ENCODE results near the gene SARS1.
"Not testable (repeated sequence)": the region's sequence is repeated elsewhere in the genome, so short reads cannot be mapped to it uniquely, and the experiment has no call there.

SARS1 gene

DNA sequence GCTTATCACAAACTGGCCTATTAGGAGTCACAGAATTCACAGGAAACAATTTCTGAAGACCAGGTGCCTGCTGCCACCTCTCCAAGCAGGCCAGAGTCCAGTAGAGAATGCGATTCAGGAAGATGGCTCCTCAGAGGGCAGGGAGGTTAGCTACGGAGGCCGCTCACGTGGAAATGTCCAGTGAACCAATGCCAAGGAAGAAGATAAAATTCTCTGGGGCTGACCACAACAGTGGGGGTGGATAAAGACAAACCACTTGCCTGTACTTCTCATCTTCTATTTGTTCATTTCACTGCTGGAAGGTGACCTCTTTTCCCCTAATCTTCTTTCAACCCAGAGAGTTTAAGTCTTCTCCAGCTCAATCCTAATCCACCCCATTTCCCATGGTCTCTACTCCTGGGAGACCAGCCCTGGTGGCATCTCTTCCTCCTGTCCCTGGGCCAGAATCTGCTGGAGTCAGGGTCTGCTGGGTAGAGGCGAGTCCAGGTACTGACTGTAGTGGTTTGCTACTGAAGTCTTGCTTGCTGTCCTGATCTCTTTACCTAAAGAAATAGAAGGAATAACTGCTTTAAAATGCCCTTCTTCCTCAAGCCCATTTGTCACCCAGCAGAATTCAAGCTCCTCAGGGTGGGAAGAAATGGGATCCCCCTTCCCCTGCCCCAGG lies 66.0 kb downstream of the SARS1 start:
- no peak for DNase-seq

- no peak for DNase-seq
These were observed 67.1 kb downstream of the SARS1 start for GRCh38 chr1:109280862-109281261.

DNA sequence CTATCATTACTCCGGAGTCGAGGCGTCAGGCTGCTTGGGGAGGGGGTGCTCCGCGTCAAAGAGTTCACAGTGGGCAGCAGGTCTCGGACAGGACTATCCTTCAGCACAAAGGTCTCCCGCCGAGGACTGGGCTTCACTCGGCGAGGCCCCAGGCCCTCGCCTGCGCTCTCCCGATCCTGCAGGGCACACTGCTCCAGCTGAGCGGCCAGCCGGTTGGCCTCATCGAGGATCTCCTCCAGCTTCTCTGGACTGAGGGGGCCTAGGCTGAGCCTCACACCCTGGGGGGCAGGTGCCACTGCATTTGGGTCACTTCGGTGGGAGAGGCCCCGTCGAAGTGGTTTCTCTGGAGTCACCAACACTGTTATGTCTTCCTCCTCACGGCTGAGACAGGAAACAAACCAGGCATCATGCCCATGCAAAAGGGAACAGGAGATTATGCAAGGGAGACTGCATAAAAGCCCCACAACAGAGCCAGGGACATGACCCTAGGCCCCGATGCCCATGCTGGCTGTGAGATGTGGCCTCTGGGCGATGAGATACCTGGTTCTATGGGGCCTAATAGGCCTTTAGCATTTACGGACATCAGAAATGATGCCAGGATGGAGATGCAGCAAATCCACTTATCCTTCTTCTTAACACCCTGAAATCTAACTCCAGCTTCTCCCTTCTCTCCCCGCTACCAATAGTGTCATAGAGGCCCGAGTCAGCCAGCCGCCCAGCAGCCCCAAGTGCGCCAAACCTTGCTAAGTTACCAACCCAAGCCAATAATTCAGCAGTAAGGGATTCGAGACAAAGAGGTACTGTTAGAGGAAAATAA lies 68.2 kb downstream of the SARS1 start:
- no peak for DNase-seq

DNA sequence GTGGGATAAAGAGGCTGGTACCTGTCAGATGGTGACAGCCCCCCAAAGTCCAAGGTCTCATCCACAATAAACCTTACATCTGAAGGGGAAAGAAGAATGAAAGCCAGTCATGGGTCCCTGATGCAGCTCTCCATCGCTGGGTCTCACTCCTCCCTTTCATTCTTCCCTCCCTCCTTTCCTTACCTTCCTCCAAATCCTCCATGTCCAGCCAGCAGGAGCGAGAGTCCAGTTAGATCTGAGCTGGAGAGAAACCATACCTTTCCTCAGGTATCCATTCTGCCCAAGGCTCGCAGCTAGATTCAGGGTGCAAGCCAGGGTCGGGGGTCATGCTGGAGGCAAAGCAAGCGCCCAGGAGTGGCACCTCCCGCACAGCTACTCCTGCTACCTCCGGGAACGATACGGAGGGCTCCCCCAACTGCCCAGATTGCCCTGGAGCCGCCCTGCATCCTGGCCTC lies 68.8 kb downstream of the SARS1 start:
- DNase-seq: no peak

GRCh38 chr1:109282952-109283747 lies 69.4 kb downstream of the SARS1 start, which contains the start of gene PSRC1:
Gene PSRC1, minus strand, starts transcription at chr1:109283145.
- peak; percentile 91 to 92 for DNase-seq

DNA sequence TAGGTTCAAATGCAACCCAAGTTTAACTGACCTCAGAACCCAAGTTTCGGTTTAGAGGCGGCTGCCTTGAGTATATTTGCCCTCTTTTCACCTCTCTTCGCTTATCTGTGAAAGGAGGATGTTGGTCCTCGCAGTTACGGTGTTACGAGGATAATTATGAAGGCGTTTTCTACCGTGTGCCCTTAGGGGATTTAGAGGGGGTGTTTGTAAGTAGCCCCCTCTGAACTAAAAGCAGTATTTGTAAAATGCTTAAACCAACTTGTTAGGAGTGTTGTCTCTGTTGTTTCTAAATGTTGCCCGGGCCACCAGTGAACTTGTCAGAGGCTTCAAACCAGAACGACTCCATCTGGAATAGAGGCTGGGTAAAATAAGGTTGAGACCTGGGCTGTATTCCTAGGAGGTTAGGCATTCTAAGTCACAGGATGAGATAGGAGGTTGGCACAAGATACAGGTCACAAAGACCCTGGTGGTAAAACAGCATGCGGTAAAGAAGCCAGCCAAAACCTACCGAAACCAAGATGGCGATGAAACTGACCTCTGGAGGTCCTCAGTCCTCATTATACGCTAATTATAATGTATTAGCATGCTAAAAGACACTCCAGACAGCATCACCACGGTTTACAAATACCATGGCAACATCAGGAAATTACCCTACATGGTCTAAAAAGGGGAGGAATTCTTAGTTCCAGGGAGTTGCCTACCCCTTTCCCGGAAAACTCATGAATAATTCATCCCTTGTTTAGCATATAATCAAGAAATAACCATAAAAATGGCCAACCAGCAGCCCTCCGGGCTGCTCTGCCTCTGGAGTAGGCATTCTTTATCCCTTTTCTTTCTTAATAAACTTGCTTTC lies 70.3 kb downstream of the SARS1 start:
- DNase-seq: no peak

GRCh38 chr1:109286762-109287161 lies 73.0 kb downstream of the SARS1 start:
- DNase-seq: not testable (repeated sequence)

Measured in stimulated activated CD4-positive, alpha-beta T cell treated with anti-CD3 and anti-CD28 coated beads, Interleukin-2, amount 100 ng/mL, for 24 hours (primary cell).